ENCODE measurements around the gene HOXB5.

Gene HOXB5

DNA sequence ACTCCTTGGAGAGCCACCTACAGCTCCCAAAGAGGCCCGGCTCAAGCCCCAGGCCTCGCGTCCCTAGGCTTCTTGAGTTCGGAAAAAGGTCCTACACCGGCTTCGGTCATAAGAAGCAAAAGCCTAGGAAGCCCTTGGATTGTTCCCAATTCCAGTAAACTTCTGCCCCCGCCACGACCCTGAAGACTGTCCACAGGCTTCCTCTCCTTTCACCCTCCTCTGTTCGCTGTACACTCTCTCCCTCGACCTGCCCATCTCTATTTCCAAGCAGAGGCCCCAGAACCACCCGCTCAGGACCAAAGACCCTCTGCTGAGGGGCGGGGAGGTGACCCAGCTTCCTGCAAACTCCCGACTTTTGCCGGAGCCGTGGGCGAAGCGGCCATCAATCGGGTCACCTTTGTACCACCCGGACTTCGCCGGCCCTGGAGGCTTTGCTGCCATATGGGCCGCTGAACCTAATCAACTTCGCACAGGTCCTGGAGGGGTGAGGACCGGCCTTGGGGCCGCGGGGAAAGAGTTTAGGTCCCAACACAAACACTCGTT is 51.4 kb downstream of the HOXB5 start:
- TF ChIP-seq, protein P1, sequence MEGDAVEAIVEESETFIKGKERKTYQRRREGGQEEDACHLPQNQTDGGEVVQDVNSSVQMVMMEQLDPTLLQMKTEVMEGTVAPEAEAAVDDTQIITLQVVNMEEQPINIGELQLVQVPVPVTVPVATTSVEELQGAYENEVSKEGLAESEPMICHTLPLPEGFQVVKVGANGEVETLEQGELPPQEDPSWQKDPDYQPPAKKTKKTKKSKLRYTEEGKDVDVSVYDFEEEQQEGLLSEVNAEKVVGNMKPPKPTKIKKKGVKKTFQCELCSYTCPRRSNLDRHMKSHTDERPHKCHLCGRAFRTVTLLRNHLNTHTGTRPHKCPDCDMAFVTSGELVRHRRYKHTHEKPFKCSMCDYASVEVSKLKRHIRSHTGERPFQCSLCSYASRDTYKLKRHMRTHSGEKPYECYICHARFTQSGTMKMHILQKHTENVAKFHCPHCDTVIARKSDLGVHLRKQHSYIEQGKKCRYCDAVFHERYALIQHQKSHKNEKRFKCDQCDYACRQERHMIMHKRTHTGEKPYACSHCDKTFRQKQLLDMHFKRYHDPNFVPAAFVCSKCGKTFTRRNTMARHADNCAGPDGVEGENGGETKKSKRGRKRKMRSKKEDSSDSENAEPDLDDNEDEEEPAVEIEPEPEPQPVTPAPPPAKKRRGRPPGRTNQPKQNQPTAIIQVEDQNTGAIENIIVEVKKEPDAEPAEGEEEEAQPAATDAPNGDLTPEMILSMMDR (IDR thresholded peaks at IDR 0.05; ENCODE audit: control insufficient read depth, extremely low read depth, insufficient read depth): no peak
- H3K4me3 ChIP-seq (ENCODE audit: low read depth, low read length): no peak overlapping the region
- no peak for DNase-seq (ENCODE audit: low read depth)

- no peak for DNase-seq (ENCODE audit: low read depth)
- TF ChIP-seq, protein P1 (IDR thresholded peaks at IDR 0.05; ENCODE audit: control insufficient read depth, extremely low read depth, insufficient read depth): no peak
- no peak overlapping the region for H3K4me3 ChIP-seq (ENCODE audit: low read depth, low read length)
Measured at GRCh38 chr17:48541577-48542113, 51.9 kb downstream of the HOXB5 start.

Measured in LNCaP clone FGC (cell line).